K562 (cell line): ENCODE data around the gene SPEF1. TPM values are rescaled to one million over a fixed set of nuclear protein-coding genes. Genes with fewer than 3 reads are reported as not detected.

Experiments
- ETV6 ChIP-seq, 3 experiments: fragments of 150-350 bp in 1 of 3; sonication (generic) in 1 of 3; formaldehyde crosslinking in 1 of 3; IDR thresholded peaks; 2 replicates each; pipeline versions ENCODE4 v1.6.1 to v1.8.0; 2014 to 2022; ENCODE audit warnings: borderline replicate concordance in 2 of 3, low read depth in 2 of 3, antibody characterized with exemption in 1 of 3, low read length in 1 of 3, mild to moderate bottlenecking in 1 of 3, missing genetic modification reagents in 1 of 3
- GTF2E2 ChIP-seq: fragments of 200-800 bp; sonication (Bioruptor generic); IDR thresholded peaks from 2 replicates; pipeline ENCODE4 v1.6.1; 2016; ENCODE audit warnings: missing genetic modification characterization, missing compliant biosample characterization
- MAFK ChIP-seq: IDR thresholded peaks from 2 replicates; pipeline ENCODE4 v1.6.1; 2011; ENCODE audit warnings: low read length, improper control_type of control experiment
- NCOA2 ChIP-seq, 2 experiments: fragments of 450-650 bp; IDR thresholded peaks; 2 replicates each; pipeline ENCODE4 v1.6.1; 2018; ENCODE audit warnings: mild to moderate bottlenecking in 2 of 2, moderate library complexity in 1 of 2; ENCODE audit not compliant: partially characterized antibody in 2 of 2
- PCBP1 ChIP-seq: fragments of 200-400 bp; formaldehyde crosslinking; IDR thresholded peaks from 2 replicates; pipeline ENCODE4 v1.6.1; 2018; ENCODE audit warnings: mild to moderate bottlenecking, low read depth, low read length; ENCODE audit not compliant: poor library complexity, severe bottlenecking
- PHF8 ChIP-seq: fragments of 200-600 bp; sonication (generic); IDR thresholded peaks from 2 replicates; pipeline ENCODE4 v1.6.1; 2012; ENCODE audit warnings: mixed run types, mild to moderate bottlenecking, inconsistent platforms, low read length, moderate library complexity, borderline replicate concordance
- POLR2AphosphoS5 ChIP-seq: IDR thresholded peaks from 2 replicates; pipeline ENCODE4 v1.6.1; 2011; ENCODE audit warnings: mild to moderate bottlenecking, low read depth, low read length, moderate library complexity; ENCODE audit not compliant: control insufficient read depth, insufficient read depth
- ZC3H11A ChIP-seq: IDR thresholded peaks from 2 replicates; pipeline ENCODE4 v1.6.1; 2012; ENCODE audit warnings: low read depth, low read length, improper control_type of control experiment
- ZNF253 ChIP-seq: fragments of 250-450 bp; sonication (Bioruptor Pico); conservative IDR thresholded peaks from 2 replicates; pipeline ENCODE4 v1.6.1; 2021; ENCODE audit warnings: mild to moderate bottlenecking
- ZNF445 ChIP-seq: fragments of 250-450 bp; sonication (Bioruptor Pico); IDR thresholded peaks from 2 replicates; pipeline ENCODE4 v1.4.0; 2020; ENCODE audit warnings: low read depth, mild to moderate bottlenecking, moderate library complexity
- polyA plus RNA-seq, 8 experiments: library from polyadenylated mRNA; depleted of rRNA in 4 of 8; stranded (reverse) in 5 of 8; unstranded in 3 of 8; fragments of >200 nt; fragmentation: Nextera tagmentation in 2 of 8; fragmentation: Illumina TruSeq in 1 of 8; extraction: Ambion mirVana in 2 of 8; extraction: Trizol in 1 of 8; gene quantifications; 2 replicates each; pipeline versions ENCODE4 v1.2.1 to v1.2.3, GENCODE V29; 2011 to 2014; ENCODE audit warnings: inconsistent platforms in 1 of 8, missing spikeins in 1 of 8
- total RNA-seq, 7 experiments: library from RNA; depleted of rRNA in 6 of 7; stranded (reverse); fragments of >200 nt in 6 of 7; fragmentation: Illumina TruSeq in 2 of 7; extraction: Trizol in 2 of 7; gene quantifications; 2 replicates each; pipeline versions ENCODE4 v1.2.1 to v1.2.3, GENCODE V29; 2011 to 2021; ENCODE audit warnings: low replicate concordance in 1 of 7
- TF ChIP-seq, protein P1 (sequence below), 2 experiments: fragments of 450-650 bp; IDR thresholded peaks; 2 replicates each; pipeline ENCODE4 v1.6.1; 2016; ENCODE audit warnings: mild to moderate bottlenecking in 2 of 2, borderline replicate concordance in 1 of 2, low read depth in 1 of 2, moderate library complexity in 1 of 2
- TF ChIP-seq, protein P2 (sequence below): sonication (generic); IDR thresholded peaks from 2 replicates; pipeline ENCODE4 v1.6.1; 2016
- TF ChIP-seq, protein P3 (sequence below): fragments of 250-450 bp; sonication (Bioruptor Pico); IDR thresholded peaks from 2 replicates; pipeline ENCODE4 v1.6.1; 2021; ENCODE audit warnings: mild to moderate bottlenecking

SPEF1 gene
- total and polyA plus RNA-seq, 9 of the 15 experiments (the other 6 are each of a cell fraction or from before 2014, with no cell fraction given): not detected

DNA sequence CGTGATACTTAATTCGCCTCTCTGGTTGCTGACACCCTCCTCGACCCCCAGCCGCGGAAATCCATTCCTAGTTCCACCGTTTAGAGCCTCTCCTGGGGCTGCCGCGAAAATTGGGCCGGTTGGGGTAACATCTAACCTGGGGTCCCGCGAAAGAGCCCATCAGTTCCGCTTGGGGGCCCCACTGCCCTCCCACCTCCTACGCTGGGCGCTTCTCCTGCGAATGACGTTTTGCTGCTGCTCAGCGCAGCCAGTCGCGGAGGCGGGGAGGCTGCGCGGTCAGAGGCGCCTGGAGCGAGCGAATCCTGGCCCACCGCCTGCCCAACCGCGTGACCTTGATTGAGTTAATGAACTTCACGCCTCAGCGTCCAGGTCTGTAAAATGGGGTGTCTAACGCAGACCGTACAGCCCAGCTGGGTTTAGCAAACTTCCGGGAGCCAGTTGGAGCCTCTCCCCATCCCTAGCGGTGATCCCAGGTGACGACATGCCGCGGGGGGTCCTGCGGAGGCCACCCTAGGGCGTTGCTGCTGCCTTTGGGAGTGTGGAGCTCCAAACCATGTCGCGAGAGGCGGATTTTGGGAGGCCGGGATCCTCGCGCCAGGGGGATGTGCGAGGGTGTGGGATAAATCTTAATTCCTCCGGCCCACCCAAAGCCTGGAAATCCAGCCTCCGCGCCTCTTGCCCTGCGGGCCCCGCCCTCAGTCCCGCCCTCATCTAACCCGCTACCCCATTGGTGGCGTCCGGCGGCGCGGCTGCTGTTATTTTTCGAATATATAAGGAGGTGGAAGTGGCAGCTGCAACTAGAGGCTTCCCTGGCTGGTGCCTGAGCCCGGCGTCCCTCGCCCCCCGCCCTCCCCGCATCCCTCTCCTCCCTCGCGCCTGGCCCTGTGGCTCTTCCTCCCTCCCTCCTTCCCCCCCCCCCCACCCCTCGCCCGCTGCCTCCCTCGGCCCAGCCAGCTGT lies 14.5 kb upstream of the SPEF1 start, which contains the start of gene CDC25B (continued):
- TF ChIP-seq POLR2AphosphoS5 (no peak), PHF8 (peak; percentile 77; the same call in 1 of the 2 replicates), ZNF445 (CRISPR knock-in tag) (no peak), PCBP1 (peak; percentile 80), MAFK (no peak), GTF2E2 (tag) (no peak), ETV6 (IDR thresholded peaks at IDR 0.05; ENCODE audit: borderline replicate concordance in 1 of 2, low read depth in 2 of 2, low read length in 1 of 2) (0 out of 4 replicates have a peak, but pooled peaks of 1 of the 2 experiments have one; percentile 11), ETV6 (CRISPR knock-in tag; IDR thresholded peaks at IDR 0.05; ENCODE audit: borderline replicate concordance) (no peak), NCOA2 (IDR thresholded peaks at IDR 0.05; ENCODE audit: partially characterized antibody in 2 of 2) (no peak), ZC3H11A (no peak), ZNF253 (CRISPR knock-in tag) (no peak)
- TF ChIP-seq, protein P1, sequence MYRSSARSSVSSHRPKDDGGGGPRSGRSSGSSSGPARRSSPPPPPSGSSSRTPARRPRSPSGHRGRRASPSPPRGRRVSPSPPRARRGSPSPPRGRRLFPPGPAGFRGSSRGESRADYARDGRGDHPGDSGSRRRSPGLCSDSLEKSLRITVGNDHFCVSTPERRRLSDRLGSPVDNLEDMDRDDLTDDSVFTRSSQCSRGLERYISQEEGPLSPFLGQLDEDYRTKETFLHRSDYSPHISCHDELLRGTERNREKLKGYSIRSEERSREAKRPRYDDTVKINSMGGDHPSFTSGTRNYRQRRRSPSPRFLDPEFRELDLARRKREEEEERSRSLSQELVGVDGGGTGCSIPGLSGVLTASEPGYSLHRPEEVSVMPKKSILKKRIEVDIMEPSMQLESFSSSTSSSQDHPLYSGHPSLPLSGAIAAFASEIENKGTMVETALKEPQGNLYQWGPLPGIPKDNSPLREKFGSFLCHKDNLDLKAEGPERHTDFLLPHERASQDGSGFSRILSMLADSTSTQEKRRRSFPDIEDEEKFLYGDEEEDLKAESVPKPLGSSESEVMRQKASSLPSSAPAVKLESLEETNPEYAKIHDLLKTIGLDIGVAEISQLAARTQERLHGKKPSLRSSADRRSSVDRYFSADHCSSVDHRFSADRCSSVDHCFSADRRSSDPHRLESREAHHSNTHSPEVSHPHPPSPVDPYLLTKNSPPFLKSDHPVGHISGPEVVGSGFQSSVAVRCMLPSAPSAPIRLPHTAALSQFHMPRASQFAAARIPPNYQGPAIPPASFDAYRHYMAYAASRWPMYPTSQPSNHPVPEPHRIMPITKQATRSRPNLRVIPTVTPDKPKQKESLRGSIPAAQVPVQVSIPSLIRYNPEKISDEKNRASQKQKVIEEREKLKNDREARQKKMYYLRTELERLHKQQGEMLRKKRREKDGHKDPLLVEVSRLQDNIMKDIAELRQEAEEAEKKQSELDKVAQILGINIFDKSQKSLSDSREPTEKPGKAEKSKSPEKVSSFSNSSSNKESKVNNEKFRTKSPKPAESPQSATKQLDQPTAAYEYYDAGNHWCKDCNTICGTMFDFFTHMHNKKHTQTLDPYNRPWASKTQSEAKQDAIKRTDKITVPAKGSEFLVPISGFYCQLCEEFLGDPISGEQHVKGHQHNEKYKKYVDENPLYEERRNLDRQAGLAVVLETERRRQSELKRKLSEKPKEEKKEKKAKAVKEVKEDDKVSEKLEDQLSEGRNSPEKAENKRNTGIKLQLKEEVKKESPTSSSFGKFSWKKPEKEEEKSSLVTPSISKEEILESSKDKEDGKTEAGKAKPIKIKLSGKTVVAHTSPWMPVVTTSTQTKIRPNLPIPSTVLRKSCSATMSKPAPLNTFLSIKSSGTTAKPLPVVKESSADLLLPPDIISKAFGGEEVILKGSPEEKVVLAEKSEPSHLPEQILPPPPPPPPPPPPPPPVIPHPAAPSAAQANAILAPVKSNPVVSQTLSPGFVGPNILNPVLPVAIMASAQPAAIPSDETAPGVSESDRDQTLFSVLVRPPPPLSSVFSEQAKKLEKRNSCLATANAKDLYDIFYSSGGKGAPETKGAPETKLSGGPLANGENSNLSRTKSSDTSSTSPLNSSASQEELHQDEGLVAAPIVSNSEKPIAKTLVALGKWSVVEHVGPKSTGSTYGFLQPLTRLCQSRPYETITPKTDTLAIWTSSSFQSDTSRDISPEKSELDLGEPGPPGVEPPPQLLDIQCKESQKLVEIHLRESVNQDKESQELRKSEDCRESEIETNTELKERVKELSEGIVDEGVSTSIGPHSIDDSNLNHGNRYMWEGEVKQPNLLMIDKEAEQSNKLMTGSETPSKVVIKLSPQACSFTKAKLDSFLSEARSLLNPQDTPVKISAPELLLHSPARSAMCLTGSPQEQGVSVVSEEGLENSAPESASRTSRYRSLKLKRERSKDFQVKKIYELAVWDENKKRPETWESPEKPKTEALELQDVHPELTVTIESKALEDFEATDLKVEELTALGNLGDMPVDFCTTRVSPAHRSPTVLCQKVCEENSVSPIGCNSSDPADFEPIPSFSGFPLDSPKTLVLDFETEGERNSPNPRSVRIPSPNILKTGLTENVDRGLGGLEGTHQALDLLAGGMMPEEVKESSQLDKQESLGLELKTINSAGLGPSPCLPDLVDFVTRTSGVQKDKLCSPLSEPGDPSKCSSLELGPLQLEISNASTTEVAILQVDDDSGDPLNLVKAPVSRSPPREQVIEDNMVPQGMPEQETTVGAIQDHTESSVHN (IDR thresholded peaks at IDR 0.05; ENCODE audit: borderline replicate concordance in 1 of 2, low read depth in 1 of 2): no peak
- TF ChIP-seq, protein P2, sequence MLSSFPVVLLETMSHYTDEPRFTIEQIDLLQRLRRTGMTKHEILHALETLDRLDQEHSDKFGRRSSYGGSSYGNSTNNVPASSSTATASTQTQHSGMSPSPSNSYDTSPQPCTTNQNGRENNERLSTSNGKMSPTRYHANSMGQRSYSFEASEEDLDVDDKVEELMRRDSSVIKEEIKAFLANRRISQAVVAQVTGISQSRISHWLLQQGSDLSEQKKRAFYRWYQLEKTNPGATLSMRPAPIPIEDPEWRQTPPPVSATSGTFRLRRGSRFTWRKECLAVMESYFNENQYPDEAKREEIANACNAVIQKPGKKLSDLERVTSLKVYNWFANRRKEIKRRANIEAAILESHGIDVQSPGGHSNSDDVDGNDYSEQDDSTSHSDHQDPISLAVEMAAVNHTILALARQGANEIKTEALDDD: no peak
- TF ChIP-seq, protein P3, sequence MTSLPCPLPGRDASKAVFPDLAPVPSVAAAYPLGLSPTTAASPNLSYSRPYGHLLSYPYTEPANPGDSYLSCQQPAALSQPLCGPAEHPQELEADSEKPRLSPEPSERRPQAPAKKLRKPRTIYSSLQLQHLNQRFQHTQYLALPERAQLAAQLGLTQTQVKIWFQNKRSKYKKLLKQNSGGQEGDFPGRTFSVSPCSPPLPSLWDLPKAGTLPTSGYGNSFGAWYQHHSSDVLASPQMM: no peak
